Measurements from ENCODE around the gene ADAD2.

ADAD2 gene

GRCh38 chr16:84161037-84161436 is 29.9 kb upstream of the ADAD2 start:
- TF ChIP-seq, protein P1, sequence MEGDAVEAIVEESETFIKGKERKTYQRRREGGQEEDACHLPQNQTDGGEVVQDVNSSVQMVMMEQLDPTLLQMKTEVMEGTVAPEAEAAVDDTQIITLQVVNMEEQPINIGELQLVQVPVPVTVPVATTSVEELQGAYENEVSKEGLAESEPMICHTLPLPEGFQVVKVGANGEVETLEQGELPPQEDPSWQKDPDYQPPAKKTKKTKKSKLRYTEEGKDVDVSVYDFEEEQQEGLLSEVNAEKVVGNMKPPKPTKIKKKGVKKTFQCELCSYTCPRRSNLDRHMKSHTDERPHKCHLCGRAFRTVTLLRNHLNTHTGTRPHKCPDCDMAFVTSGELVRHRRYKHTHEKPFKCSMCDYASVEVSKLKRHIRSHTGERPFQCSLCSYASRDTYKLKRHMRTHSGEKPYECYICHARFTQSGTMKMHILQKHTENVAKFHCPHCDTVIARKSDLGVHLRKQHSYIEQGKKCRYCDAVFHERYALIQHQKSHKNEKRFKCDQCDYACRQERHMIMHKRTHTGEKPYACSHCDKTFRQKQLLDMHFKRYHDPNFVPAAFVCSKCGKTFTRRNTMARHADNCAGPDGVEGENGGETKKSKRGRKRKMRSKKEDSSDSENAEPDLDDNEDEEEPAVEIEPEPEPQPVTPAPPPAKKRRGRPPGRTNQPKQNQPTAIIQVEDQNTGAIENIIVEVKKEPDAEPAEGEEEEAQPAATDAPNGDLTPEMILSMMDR (conservative IDR thresholded peaks at IDR 0.05; ENCODE audit: low read depth, low read length), result no peak
- no peak overlapping the region for H3K27ac ChIP-seq
- no peak overlapping the region for H2AFZ ChIP-seq (ENCODE audit: low read depth)
- H3K9ac ChIP-seq, result no peak overlapping the region
- H4K20me1 ChIP-seq (ENCODE audit: insufficient read depth), result no peaks in the 10 kb centered on the region
- no peaks in the 10 kb centered on the region for H3K36me3 ChIP-seq (ENCODE audit: insufficient read depth)
- H3K27me3 ChIP-seq (ENCODE audit: insufficient read depth, low read depth), result no peaks in the 10 kb centered on the region; the same call in 1 of the 2 replicates
- H3K4me3 ChIP-seq (IDR thresholded peaks at IDR 0.05; ENCODE audit: insufficient read depth, low read depth, low read length), result no peak overlapping the region
- no peak overlapping the region for H3K4me2 ChIP-seq
- no peaks in the 10 kb centered on the region for H3K79me2 ChIP-seq (ENCODE audit: insufficient read depth, low read depth)
- no peaks in the 10 kb centered on the region for H3K4me1 ChIP-seq (ENCODE audit: low read depth, poor library complexity, severe bottlenecking)

DNA sequence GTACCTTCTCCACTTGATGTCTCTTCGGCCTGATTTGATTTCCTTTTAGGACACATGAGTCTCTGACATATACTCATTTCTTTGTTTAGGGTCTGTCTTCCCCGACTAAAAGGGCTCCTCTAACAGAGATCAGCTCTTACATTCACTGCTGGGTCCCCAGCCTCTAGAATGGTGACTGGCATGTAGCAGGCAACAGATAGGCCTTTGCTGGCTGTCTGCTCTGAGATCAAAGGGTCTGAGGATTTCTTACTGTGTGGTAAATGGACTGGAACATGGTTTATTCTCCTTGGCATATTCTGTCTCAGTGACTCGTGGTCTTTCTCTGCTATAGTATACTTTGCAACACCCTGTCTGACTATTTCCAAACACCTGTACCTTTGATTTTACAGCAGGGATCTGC is 29.2 kb upstream of the ADAD2 start:
- no peak overlapping the region for H3K4me2 ChIP-seq
- no peak overlapping the region for H3K4me3 ChIP-seq (IDR thresholded peaks at IDR 0.05; ENCODE audit: insufficient read depth, low read depth, low read length)
- H3K36me3 ChIP-seq (ENCODE audit: insufficient read depth), result no peaks in the 10 kb centered on the region
- H2AFZ ChIP-seq (ENCODE audit: low read depth), result no peak overlapping the region
- H4K20me1 ChIP-seq (ENCODE audit: insufficient read depth), result no peaks in the 10 kb centered on the region
- TF ChIP-seq, protein P1 (conservative IDR thresholded peaks at IDR 0.05; ENCODE audit: low read depth, low read length), result no peak
- no peak overlapping the region for H3K27ac ChIP-seq
- no peaks in the 10 kb centered on the region; the same call in 1 of the 2 replicates for H3K27me3 ChIP-seq (ENCODE audit: insufficient read depth, low read depth)
- no peaks in the 10 kb centered on the region for H3K79me2 ChIP-seq (ENCODE audit: insufficient read depth, low read depth)
- no peaks in the 10 kb centered on the region for H3K4me1 ChIP-seq (ENCODE audit: low read depth, poor library complexity, severe bottlenecking)
- no peak overlapping the region for H3K9ac ChIP-seq

GRCh38 chr16:84165746-84166145 is 25.2 kb upstream of the ADAD2 start:
- Histone ChIP-seq H2AFZ (ENCODE audit: low read depth) (no peak overlapping the region), H3K27ac (no peak overlapping the region), H3K79me2 (ENCODE audit: insufficient read depth, low read depth) (no peaks in the 10 kb centered on the region), H3K4me2 (no peak overlapping the region), H3K27me3 (ENCODE audit: insufficient read depth, low read depth) (no peaks in the 10 kb centered on the region; the same call in 1 of the 2 replicates), H3K4me3 (IDR thresholded peaks at IDR 0.05; ENCODE audit: insufficient read depth, low read depth, low read length) (no peak overlapping the region), H3K4me1 (ENCODE audit: low read depth, poor library complexity, severe bottlenecking) (no peaks in the 10 kb centered on the region), H4K20me1 (ENCODE audit: insufficient read depth) (no peaks in the 10 kb centered on the region), H3K9ac (no peak overlapping the region), H3K36me3 (ENCODE audit: insufficient read depth) (no peaks in the 10 kb centered on the region)
- TF ChIP-seq, protein P1 (conservative IDR thresholded peaks at IDR 0.05; ENCODE audit: low read depth, low read length), result no peak

DNA sequence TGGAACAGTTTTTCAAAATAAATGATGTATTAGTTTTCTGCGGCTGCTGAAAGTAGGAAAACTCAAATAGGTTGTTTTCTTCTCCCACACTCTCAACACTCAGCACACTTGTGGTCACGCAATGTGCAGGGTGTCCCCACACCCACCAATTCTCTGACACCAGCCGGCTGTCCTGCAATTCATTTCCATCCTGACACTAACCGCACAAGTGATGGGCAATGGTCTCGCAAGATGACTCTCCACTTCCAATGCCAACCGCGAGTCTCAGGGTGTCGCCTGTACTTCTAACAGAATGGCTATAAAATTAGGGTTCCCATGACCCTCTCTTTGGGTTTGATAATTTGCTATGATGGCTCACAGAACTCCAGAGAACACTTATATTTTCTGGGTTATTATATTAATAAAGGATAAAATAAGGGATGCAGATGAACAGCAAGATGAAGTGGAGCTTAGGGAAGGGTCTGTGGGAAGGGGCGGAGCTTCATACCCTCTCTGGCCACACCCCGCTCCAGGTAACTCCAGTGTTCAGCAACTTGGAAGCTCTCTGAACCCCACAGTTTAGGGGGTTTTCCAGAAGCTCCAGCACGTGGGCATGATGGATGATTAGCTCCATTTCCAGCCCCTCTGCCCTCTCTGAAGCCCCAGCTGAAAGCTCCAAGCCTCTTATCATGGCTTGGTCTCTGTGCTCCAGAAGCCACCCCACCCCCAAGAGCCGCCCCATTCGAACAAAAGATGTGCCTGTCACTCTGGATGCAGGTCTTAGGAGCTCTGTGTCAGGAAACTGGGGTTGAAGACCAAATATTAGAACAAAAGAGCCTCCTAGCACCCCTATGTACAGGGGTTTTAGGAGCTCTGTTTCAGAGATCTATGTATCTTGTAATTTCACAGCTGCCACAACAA is 23.9 kb upstream of the ADAD2 start:
- Histone ChIP-seq H3K36me3 (ENCODE audit: insufficient read depth) (no peaks in the 10 kb centered on the region), H3K9ac (no peak overlapping the region), H3K4me2 (no peak overlapping the region), H2AFZ (ENCODE audit: low read depth) (no peak overlapping the region), H3K4me1 (ENCODE audit: low read depth, poor library complexity, severe bottlenecking) (no peaks in the 10 kb centered on the region), H3K79me2 (ENCODE audit: insufficient read depth, low read depth) (no peaks in the 10 kb centered on the region), H3K27ac (no peak overlapping the region), H3K4me3 (IDR thresholded peaks at IDR 0.05; ENCODE audit: insufficient read depth, low read depth, low read length) (no peak overlapping the region), H4K20me1 (ENCODE audit: insufficient read depth) (no peaks in the 10 kb centered on the region), H3K27me3 (ENCODE audit: insufficient read depth, low read depth) (no peaks in the 10 kb centered on the region; the same call in 1 of the 2 replicates)
- TF ChIP-seq, protein P1 (conservative IDR thresholded peaks at IDR 0.05; ENCODE audit: low read depth, low read length), result no peak
